PC-9 (cell line): Measurements from ENCODE around the gene SPATA6. TPM values are rescaled to one million over a fixed set of nuclear protein-coding genes. Genes with fewer than 3 reads are reported as not detected.

Experiments used
- BruUV-seq: library from RNA; stranded (reverse); fragments of 400-500 nt; replicated peaks from 2 replicates; lab custom pipeline; 2021; lab: Mats Ljungman, UMichigan
- CTCF ChIA-PET: fragments of 300-600 bp; sonication (Branson Sonifier 250); formaldehyde crosslinking; loops from one replicate; lab custom pipeline; 2022; ENCODE audit warnings: antibody characterized with exemption; lab: Charles Lee
- POLR2A ChIA-PET: fragments of 300-600 bp; sonication (Branson Sonifier 250); formaldehyde crosslinking; loops from one replicate; lab custom pipeline; 2022; ENCODE audit warnings: antibody characterized with exemption; ENCODE audit not compliant: unreplicated experiment; lab: Charles Lee
- DNase-seq, 2 experiments: peaks; one replicate each; pipeline versions ENCODE4 v3.0.0 to v3.0.0-alpha.2; 2015 to 2022; ENCODE audit warnings: mixed read lengths in 1 of 2
- H2AFZ ChIP-seq: fragments of 200-600 bp; sonication (generic); 2 replicates; pipeline ENCODE4 v1.8.1; 2017; ENCODE audit warnings: antibody characterized with exemption
- H3F3A ChIP-seq: fragments of 200-600 bp; sonication (generic); 2 replicates; pipeline ENCODE4 v1.8.1; 2017; ENCODE audit warnings: antibody characterized with exemption, mild to moderate bottlenecking, low read depth; ENCODE audit not compliant: insufficient read depth
- H3K27ac ChIP-seq: fragments of 200-600 bp; sonication (generic); 2 replicates; pipeline ENCODE4 v1.6.1; 2016; ENCODE audit warnings: mixed run types
- H3K27me3 ChIP-seq: fragments of 200-600 bp; sonication (generic); 2 replicates; pipeline ENCODE4 v1.6.1; 2016; ENCODE audit warnings: low read depth, mixed run types; ENCODE audit not compliant: insufficient read depth
- H3K36me3 ChIP-seq: fragments of 200-600 bp; sonication (generic); 2 replicates; pipeline ENCODE4 v1.6.1; 2016; ENCODE audit warnings: low read depth, mixed run types
- H3K4me1 ChIP-seq: fragments of 200-600 bp; sonication (generic); replicated peaks from 2 replicates; pipeline ENCODE4 v1.6.1; 2016; ENCODE audit warnings: mixed run types; ENCODE audit not compliant: insufficient read depth
- H3K4me2 ChIP-seq: fragments of 200-600 bp; sonication (generic); 2 replicates; pipeline ENCODE4 v1.6.1; 2017; ENCODE audit warnings: mixed run types
- H3K4me3 ChIP-seq: fragments of 200-600 bp; sonication (generic); 2 replicates; pipeline ENCODE4 v1.6.1; 2016; ENCODE audit warnings: mixed run types
- H3K79me2 ChIP-seq: fragments of 200-600 bp; sonication (generic); 2 replicates; pipeline ENCODE4 v1.6.1; 2017; ENCODE audit warnings: low read depth, mixed run types
- H3K9me2 ChIP-seq: fragments of 200-600 bp; sonication (generic); 2 replicates; pipeline ENCODE4 v1.8.1; 2017; ENCODE audit warnings: mild to moderate bottlenecking; ENCODE audit not compliant: insufficient read depth
- H3K9me3 ChIP-seq: fragments of 200-600 bp; sonication (generic); 2 replicates; pipeline ENCODE4 v1.8.1; 2016; ENCODE audit warnings: low read depth; ENCODE audit not compliant: insufficient read depth
- H4K20me1 ChIP-seq: fragments of 200-600 bp; sonication (generic); 2 replicates; pipeline ENCODE4 v1.8.1; 2017; ENCODE audit not compliant: insufficient read depth
- CTCF ChIP-seq: fragments of 200-600 bp; sonication (generic); conservative IDR thresholded peaks from 2 replicates; pipeline ENCODE4 v1.6.1; 2017; ENCODE audit warnings: mixed run types, antibody characterized with exemption, mild to moderate bottlenecking, moderate library complexity
- EZH2 ChIP-seq: fragments of 200-600 bp; sonication (generic); IDR thresholded peaks from 2 replicates; pipeline ENCODE4 v1.8.0; 2017; ENCODE audit warnings: antibody characterized with exemption, low read depth
- intact Hi-C: fragments of 100-400 bp; cut with micrococcal nuclease; formaldehyde crosslinking; loops from one replicate; pipeline ENCODE4 v1.10.0; 2022; ENCODE audit not compliant: unreplicated experiment
- total RNA-seq: library from RNA; stranded (reverse); gene quantifications from 2 replicates; pipeline ENCODE4 v1.2.3, GENCODE V29; 2021

Gene SPATA6
- total RNA-seq, 1 experiment from 2014 or later = not detected

- DNase-seq = no peak
- TF ChIP-seq CTCF = no peak
- no peak for TF ChIP-seq EZH2
- no TSS peak for BruUV-seq
Observed at GRCh38 chr1:48251323-48251722, 220.7 kb downstream of the SPATA6 start.

DNA sequence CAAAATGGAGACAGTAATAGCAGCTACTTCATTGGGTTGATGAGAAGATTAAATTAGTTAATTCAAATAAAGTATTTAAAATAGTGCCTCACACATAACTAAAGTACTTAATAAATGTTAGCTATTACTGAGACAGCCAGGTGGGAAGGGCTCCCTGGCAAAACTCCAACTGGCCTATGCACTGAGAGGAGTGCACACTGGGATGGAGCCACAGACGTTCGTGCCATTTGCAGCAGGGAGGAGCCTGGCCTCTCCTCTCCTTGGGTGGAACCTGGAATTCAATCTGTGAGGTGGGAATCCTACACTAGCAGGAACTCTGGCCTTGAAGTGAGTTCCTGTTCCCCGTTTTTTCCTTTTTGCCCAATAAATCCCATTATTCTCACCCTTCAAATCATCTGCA lies 221.4 kb downstream of the SPATA6 start:
- intact Hi-C loops = no loop called here
- Histone ChIP-seq H3K9me2 (no peaks in the 10 kb centered on the region), H3K27me3 (no peaks in the 10 kb centered on the region), H3F3A (no peaks in the 10 kb centered on the region), H3K4me1 (no peaks in the 10 kb centered on the region), H3K79me2 (no peaks in the 10 kb centered on the region), H3K9me3 (no peaks in the 10 kb centered on the region), H3K36me3 (no peaks in the 10 kb centered on the region), H4K20me1 (no peaks in the 10 kb centered on the region), H3K27ac (no peak overlapping the region), H2AFZ (no peak overlapping the region), H3K4me3 (no peak overlapping the region), H3K4me2 (no peak overlapping the region)
- no TSS peak for BruUV-seq
- ChIA-PET CTCF (no interaction called here), POLR2A (no interaction called here)
- no peak for DNase-seq
- TF ChIP-seq CTCF (no peak), EZH2 (no peak)

More at GRCh38 chr1:48251323-48251722, 220.7 kb downstream of the SPATA6 start:
- ChIA-PET CTCF (no interaction called here), POLR2A (no interaction called here)
- H3K4me1 ChIP-seq = no peaks in the 10 kb centered on the region
- no peaks in the 10 kb centered on the region for H3K9me2 ChIP-seq
- H3K27ac ChIP-seq = no peak overlapping the region
- H3K36me3 ChIP-seq = no peaks in the 10 kb centered on the region
- no peaks in the 10 kb centered on the region for H3K9me3 ChIP-seq
- intact Hi-C loops = no loop called here
- no peaks in the 10 kb centered on the region for H4K20me1 ChIP-seq
- H3K4me3 ChIP-seq = no peak overlapping the region
- no peak overlapping the region for H3K4me2 ChIP-seq
- no peaks in the 10 kb centered on the region for H3K27me3 ChIP-seq
- no peaks in the 10 kb centered on the region for H3K79me2 ChIP-seq
- no peak overlapping the region for H2AFZ ChIP-seq
- H3F3A ChIP-seq = no peaks in the 10 kb centered on the region

GRCh38 chr1:48249868-48250267 lies 222.1 kb downstream of the SPATA6 start:
- H3K36me3 ChIP-seq = no peaks in the 10 kb centered on the region
- H3K27ac ChIP-seq = no peak overlapping the region
- no peaks in the 10 kb centered on the region for H3K4me1 ChIP-seq
- no peaks in the 10 kb centered on the region for H3K9me2 ChIP-seq
- no peak overlapping the region for H3K4me3 ChIP-seq
- no peak for TF ChIP-seq EZH2
- DNase-seq = no peak
- no peaks in the 10 kb centered on the region for H3F3A ChIP-seq
- H3K4me2 ChIP-seq = no peak overlapping the region
- no TSS peak for BruUV-seq
- no peak overlapping the region for H2AFZ ChIP-seq
- no peaks in the 10 kb centered on the region for H3K27me3 ChIP-seq
- CTCF ChIA-PET = no interaction called here
- no peaks in the 10 kb centered on the region for H4K20me1 ChIP-seq
- no peaks in the 10 kb centered on the region for H3K9me3 ChIP-seq
- POLR2A ChIA-PET = no interaction called here
- intact Hi-C loops = no loop called here
- no peaks in the 10 kb centered on the region for H3K79me2 ChIP-seq

- Histone ChIP-seq H3K27ac (no peak overlapping the region), H3F3A (no peaks in the 10 kb centered on the region), H3K27me3 (no peaks in the 10 kb centered on the region), H3K4me3 (no peak overlapping the region), H3K9me2 (no peaks in the 10 kb centered on the region), H2AFZ (no peak overlapping the region), H3K79me2 (no peaks in the 10 kb centered on the region), H3K4me2 (no peak overlapping the region), H3K9me3 (no peaks in the 10 kb centered on the region), H4K20me1 (no peaks in the 10 kb centered on the region), H3K36me3 (no peaks in the 10 kb centered on the region), H3K4me1 (no peaks in the 10 kb centered on the region)
- TF ChIP-seq EZH2 (no peak), CTCF (no peak)
- DNase-seq = no peak
- CTCF ChIA-PET = no interaction called here
- BruUV-seq = no TSS peak
- POLR2A ChIA-PET = no interaction called here
- intact Hi-C loops = no loop called here
Observed at GRCh38 chr1:48248356-48248755, 223.6 kb downstream of the SPATA6 start.
